K562 (cell line): ENCODE results near the gene EMC1. TPM values are rescaled to one million over a fixed set of nuclear protein-coding genes. Genes with fewer than 3 reads are reported as not detected.

Source experiments
- ATAC-seq: fragments of 200-7000 bp; cut with Tn5 transposase; 3 replicates; pipeline ENCODE4 v1.9.1; 2020; ENCODE audit warnings: moderate library complexity
- BruUV-seq: library from RNA; stranded (reverse); fragments of 400-500 nt; replicated peaks from 2 replicates; lab custom pipeline; 2021; lab: Mats Ljungman, UMichigan
- CTCF ChIA-PET: fragments of 300-600 bp; formaldehyde crosslinking; extraction: SDS; loops from one replicate; lab custom pipeline; 2021; ENCODE audit warnings: low intra/inter-chr PET ratio; lab: Yijun Ruan, JAX
- POLR2A ChIA-PET: fragments of 300-600, 350-650 bp; sonication (Branson Sonifier 250); formaldehyde crosslinking; extraction: SDS; loops from one replicate; lab custom pipeline; 2021; ENCODE audit warnings: antibody characterized with exemption, inconsistent platforms; lab: Yijun Ruan, JAX
- DNase-seq, 4 experiments: peaks; one replicate each; pipeline versions ENCODE4 v3.0.0 to v3.0.0-alpha.2; 2011 to 2018; ENCODE audit warnings: low spot score in 3 of 4, mixed read lengths in 3 of 4; ENCODE audit errors: extremely low read depth in 1 of 4
- FAIRE-seq: peaks from 2 replicates; lab custom pipeline; 2011; peaks lifted over from hg19 to GRCh38; lab: Jason Lieb, UNC
- H2AFZ ChIP-seq: 2 replicates; pipeline ENCODE4 v1.6.0; 2011; ENCODE audit warnings: low read depth, low read length, control low read depth, inconsistent platforms
- H3K27ac ChIP-seq: fragments of 200-600 bp; 3 replicates; pipeline ENCODE4 v1.8.0; 2011; ENCODE audit warnings: low read depth, mild to moderate bottlenecking, control low read depth, inconsistent platforms, low read length, moderate library complexity, mixed read lengths; ENCODE audit errors: extremely low read depth
- H3K27me3 ChIP-seq, 2 experiments: fragments of 300-600 bp in 1 of 2; 2 replicates in 1 of 2; 3 replicates in 1 of 2; pipeline versions ENCODE4 v1.6.0 to v1.8.0; 2011; ENCODE audit warnings: inconsistent platforms in 2 of 2, low read length in 2 of 2, mild to moderate bottlenecking in 1 of 2, mixed read lengths in 1 of 2, moderate library complexity in 1 of 2; ENCODE audit not compliant: control insufficient read depth in 2 of 2, insufficient read depth in 2 of 2
- H3K36me3 ChIP-seq: fragments of 300-600 bp; 3 replicates; pipeline ENCODE4 v1.8.0; 2011; ENCODE audit warnings: mild to moderate bottlenecking, low read length, inconsistent platforms; ENCODE audit not compliant: control insufficient read depth, insufficient read depth
- H3K4me1 ChIP-seq, 2 experiments: fragments of 200-600 bp in 1 of 2; replicated peaks in 1 of 2; 2 replicates in 1 of 2; 3 replicates in 1 of 2; pipeline versions ENCODE4 v1.5.1 to v1.8.0; 2011; ENCODE audit warnings: inconsistent platforms in 2 of 2, low read length in 2 of 2, mild to moderate bottlenecking in 1 of 2, mixed read lengths in 1 of 2, moderate library complexity in 1 of 2; ENCODE audit not compliant: control insufficient read depth in 2 of 2, insufficient read depth in 2 of 2
- H3K4me2 ChIP-seq: 2 replicates; pipeline ENCODE4 v1.6.1; 2011; ENCODE audit warnings: low read length, control low read depth, inconsistent platforms, mixed read lengths; ENCODE audit not compliant: insufficient read depth
- H3K4me3 ChIP-seq: fragments of 200-600 bp; sonication (generic), shearing (Covaris generic); 2 replicates; pipeline ENCODE4 v1.5.1; 2016; ENCODE audit warnings: control low read depth, inconsistent platforms
- H3K79me2 ChIP-seq: fragments of 200-600 bp; 3 replicates; pipeline ENCODE4 v1.8.0; 2011; ENCODE audit warnings: low read length, inconsistent platforms; ENCODE audit not compliant: control insufficient read depth, insufficient read depth
- H3K9ac ChIP-seq, 2 experiments: 2 replicates each; pipeline versions ENCODE4 v1.6.0 to v1.6.1; 2011; ENCODE audit warnings: low read depth in 2 of 2, low read length in 2 of 2, control low read depth in 1 of 2, inconsistent platforms in 1 of 2, mild to moderate bottlenecking in 1 of 2, mixed read lengths in 1 of 2; ENCODE audit not compliant: insufficient read depth in 1 of 2
- H3K9me1 ChIP-seq: one replicate; pipeline ENCODE4 v1.6.0; 2011; ENCODE audit warnings: inconsistent platforms, mild to moderate bottlenecking, low read length, moderate library complexity; ENCODE audit not compliant: control insufficient read depth, insufficient read depth
- H3K9me3 ChIP-seq: replicated peaks from 2 replicates; pipeline ENCODE4 v1.5.1; 2011; ENCODE audit warnings: low read depth, low read length, inconsistent platforms; ENCODE audit not compliant: control insufficient read depth, insufficient read depth
- H4K20me1 ChIP-seq: replicated peaks from 2 replicates; pipeline ENCODE4 v1.6.1; 2011; ENCODE audit warnings: low read length, inconsistent platforms, mixed read lengths; ENCODE audit not compliant: control insufficient read depth, insufficient read depth
- IRF9 ChIP-seq: fragments of 450-650 bp; IDR thresholded peaks from 2 replicates; pipeline ENCODE4 v1.6.1; 2016; ENCODE audit warnings: missing biosample characterization, missing genetic modification characterization
- KDM4B ChIP-seq, 2 experiments: fragments of 450-650 bp in 1 of 2; sonication (generic) in 1 of 2; IDR thresholded peaks; 2 replicates each; pipeline ENCODE4 v1.6.1; 2016 to 2017; ENCODE audit warnings: borderline replicate concordance in 2 of 2, antibody characterized with exemption in 1 of 2, low read depth in 1 of 2, mild to moderate bottlenecking in 1 of 2
- LCOR ChIP-seq: sonication (generic); formaldehyde crosslinking; IDR thresholded peaks from 2 replicates; pipeline ENCODE4 v1.8.0; 2022; ENCODE audit warnings: mild to moderate bottlenecking, missing genetic modification reagents
- NR3C1 ChIP-seq: sonication (generic); formaldehyde crosslinking; IDR thresholded peaks from 2 replicates; pipeline ENCODE4 v1.8.1; 2022; ENCODE audit warnings: missing genetic modification reagents
- PCBP2 ChIP-seq: fragments of 200-400 bp; formaldehyde crosslinking; IDR thresholded peaks from 2 replicates; pipeline ENCODE4 v1.6.1; 2018; ENCODE audit warnings: low read length, low read depth, mild to moderate bottlenecking, moderate library complexity; ENCODE audit not compliant: poor library complexity, severe bottlenecking
- RERE ChIP-seq: sonication (generic); formaldehyde crosslinking; IDR thresholded peaks from 2 replicates; pipeline ENCODE4 v1.8.0; 2023; ENCODE audit warnings: missing genetic modification reagents, mild to moderate bottlenecking, borderline replicate concordance
- RFX1 ChIP-seq: fragments of 450-650 bp; IDR thresholded peaks from 2 replicates; pipeline ENCODE4 v1.6.1; 2016; ENCODE audit warnings: mild to moderate bottlenecking, moderate library complexity
- SUPT5H ChIP-seq: fragments of 450-650 bp; IDR thresholded peaks from 2 replicates; pipeline ENCODE4 v1.6.1; 2016
- TEAD4 ChIP-seq, 2 experiments: sonication (generic) in 1 of 2; formaldehyde crosslinking in 1 of 2; IDR thresholded peaks; 2 replicates each; pipeline versions ENCODE4 v1.6.1 to v1.8.0; 2012 to 2022; ENCODE audit warnings: borderline replicate concordance in 1 of 2, inconsistent platforms in 1 of 2, low read length in 1 of 2, mild to moderate bottlenecking in 1 of 2, missing genetic modification reagents in 1 of 2
- XRCC5 ChIP-seq: fragments of 200-400 bp; formaldehyde crosslinking; IDR thresholded peaks from 2 replicates; pipeline ENCODE4 v1.6.1; 2017; ENCODE audit warnings: low read depth, mild to moderate bottlenecking, low read length
- ZNF695 ChIP-seq: fragments of 450-650 bp; formaldehyde crosslinking; IDR thresholded peaks from 2 replicates; pipeline ENCODE4 v1.4.0; 2020; ENCODE audit warnings: mild to moderate bottlenecking, moderate library complexity
- in situ Hi-C: fragments of 300-500 bp; cut with MboI; formaldehyde crosslinking; loops from 4 replicates; pipeline ENCODE4 v1.15.0; 2018; ENCODE audit warnings: inconsistent platforms, mixed read lengths
- intact Hi-C: fragments of 100-400 bp; cut with micrococcal nuclease; formaldehyde crosslinking; loops from 2 replicates; pipeline ENCODE4 v1.14.2; 2022
- polyA plus RNA-seq, 8 experiments: library from polyadenylated mRNA; depleted of rRNA in 4 of 8; stranded (reverse) in 5 of 8; unstranded in 3 of 8; fragments of >200 nt; fragmentation: Nextera tagmentation in 2 of 8; fragmentation: Illumina TruSeq in 1 of 8; extraction: Ambion mirVana in 2 of 8; extraction: Trizol in 1 of 8; gene quantifications; 2 replicates each; pipeline versions ENCODE4 v1.2.1 to v1.2.3, GENCODE V29; 2011 to 2014; ENCODE audit warnings: inconsistent platforms in 1 of 8, missing spikeins in 1 of 8
- total RNA-seq, 7 experiments: library from RNA; depleted of rRNA in 6 of 7; stranded (reverse); fragments of >200 nt in 6 of 7; fragmentation: Illumina TruSeq in 2 of 7; extraction: Trizol in 2 of 7; gene quantifications; 2 replicates each; pipeline versions ENCODE4 v1.2.1 to v1.2.3, GENCODE V29; 2011 to 2021; ENCODE audit warnings: low replicate concordance in 1 of 7
- TF ChIP-seq, protein P1 (sequence below): fragments of 450-650 bp; IDR thresholded peaks from 2 replicates; pipeline ENCODE4 v1.6.1; 2018; ENCODE audit not compliant: partially characterized antibody

Gene EMC1
- total and polyA plus RNA-seq, 9 of the 15 experiments (the other 6 are each of a cell fraction or from before 2014, with no cell fraction given) = 17.8 to 88.2 (median 37.4) TPM

DNA sequence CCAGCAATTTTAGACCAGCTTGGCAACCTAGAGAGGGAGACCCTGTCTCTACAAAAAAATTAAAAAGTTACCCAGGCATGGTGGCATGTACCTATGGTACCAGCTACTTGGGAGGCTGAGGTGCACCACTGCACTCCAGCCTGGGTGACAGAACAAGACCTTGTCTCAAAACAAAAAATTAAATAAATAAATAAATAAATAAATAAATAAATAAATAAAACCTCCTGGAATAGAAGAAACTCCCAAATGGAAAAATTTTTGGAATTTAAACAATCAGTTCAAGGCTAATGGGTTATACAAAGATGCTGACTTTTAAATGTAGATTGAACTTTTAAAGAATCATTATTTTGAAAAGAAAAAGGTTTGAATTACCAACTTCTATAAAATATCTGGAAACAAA lies 63.5 kb downstream of the EMC1 start:
- intact Hi-C loops (loop anchor here (10.0 kb wide), 1 partner anchor 467 kb away; no protein-coding TSS in a partner anchor), in situ Hi-C loops (no loop called here)
- BruUV-seq = no TSS peak
- H3K9me1 ChIP-seq = no peaks in the 10 kb centered on the region
- H3K27me3 ChIP-seq = no peaks in the 10 kb centered on the region
- no peaks in the 10 kb centered on the region for H3K9me3 ChIP-seq
- FAIRE-seq (no peak), ATAC-seq (no peak), DNase-seq (no peak)
- H3K79me2 ChIP-seq = peaks cover 14% of the 10 kb centered on the region; the same call in 2 of the 3 replicates
- H3K4me1 ChIP-seq = no peaks in the 10 kb centered on the region
- ChIA-PET CTCF (no interaction called here), POLR2A (no interaction called here)
- H3K4me2 ChIP-seq = no peak overlapping the region
- H3K4me3 ChIP-seq = no peak overlapping the region
- no peaks in the 10 kb centered on the region for H4K20me1 ChIP-seq
- no peak overlapping the region for H3K9ac ChIP-seq
- H3K36me3 ChIP-seq = peaks cover 94% of the 10 kb centered on the region
- no peak overlapping the region for H3K27ac ChIP-seq
- H2AFZ ChIP-seq = no peak overlapping the region
- TF ChIP-seq ZNF695 (CRISPR knock-in tag) = no peak
- no peak for TF ChIP-seq LCOR (CRISPR knock-in tag)
- TF ChIP-seq PCBP2 = no peak
- TF ChIP-seq RERE (CRISPR knock-in tag) = no peak
- no peak for TF ChIP-seq TEAD4 (IDR thresholded peaks at IDR 0.05; ENCODE audit: low read length)
- TF ChIP-seq TEAD4 (CRISPR knock-in tag; IDR thresholded peaks at IDR 0.05; ENCODE audit: borderline replicate concordance) = no peak
- TF ChIP-seq, protein P1, sequence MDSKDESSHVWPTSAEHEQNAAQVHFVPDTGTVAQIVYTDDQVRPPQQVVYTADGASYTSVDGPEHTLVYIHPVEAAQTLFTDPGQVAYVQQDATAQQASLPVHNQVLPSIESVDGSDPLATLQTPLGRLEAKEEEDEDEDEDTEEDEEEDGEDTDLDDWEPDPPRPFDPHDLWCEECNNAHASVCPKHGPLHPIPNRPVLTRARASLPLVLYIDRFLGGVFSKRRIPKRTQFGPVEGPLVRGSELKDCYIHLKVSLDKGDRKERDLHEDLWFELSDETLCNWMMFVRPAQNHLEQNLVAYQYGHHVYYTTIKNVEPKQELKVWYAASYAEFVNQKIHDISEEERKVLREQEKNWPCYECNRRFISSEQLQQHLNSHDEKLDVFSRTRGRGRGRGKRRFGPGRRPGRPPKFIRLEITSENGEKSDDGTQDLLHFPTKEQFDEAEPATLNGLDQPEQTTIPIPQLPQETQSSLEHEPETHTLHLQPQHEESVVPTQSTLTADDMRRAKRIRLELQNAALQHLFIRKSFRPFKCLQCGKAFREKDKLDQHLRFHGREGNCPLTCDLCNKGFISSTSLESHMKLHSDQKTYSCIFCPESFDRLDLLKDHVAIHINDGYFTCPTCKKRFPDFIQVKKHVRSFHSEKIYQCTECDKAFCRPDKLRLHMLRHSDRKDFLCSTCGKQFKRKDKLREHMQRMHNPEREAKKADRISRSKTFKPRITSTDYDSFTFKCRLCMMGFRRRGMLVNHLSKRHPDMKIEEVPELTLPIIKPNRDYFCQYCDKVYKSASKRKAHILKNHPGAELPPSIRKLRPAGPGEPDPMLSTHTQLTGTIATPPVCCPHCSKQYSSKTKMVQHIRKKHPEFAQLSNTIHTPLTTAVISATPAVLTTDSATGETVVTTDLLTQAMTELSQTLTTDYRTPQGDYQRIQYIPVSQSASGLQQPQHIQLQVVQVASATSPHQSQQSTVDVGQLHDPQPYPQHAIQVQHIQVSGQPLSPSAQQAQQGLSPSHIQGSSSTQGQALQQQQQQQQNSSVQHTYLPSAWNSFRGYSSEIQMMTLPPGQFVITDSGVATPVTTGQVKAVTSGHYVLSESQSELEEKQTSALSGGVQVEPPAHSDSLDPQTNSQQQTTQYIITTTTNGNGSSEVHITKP = no peak
- no peak for TF ChIP-seq RFX1
- no peak for TF ChIP-seq NR3C1 (CRISPR knock-in tag)
- no peak for TF ChIP-seq IRF9 (tag)
- no peak for TF ChIP-seq SUPT5H
- TF ChIP-seq XRCC5 = no peak
- no peak for TF ChIP-seq KDM4B (IDR thresholded peaks at IDR 0.05; ENCODE audit: borderline replicate concordance in 2 of 2, low read depth in 1 of 2)
